ENCODE data around the gene RPS6KC1. TPM values are rescaled to one million over a fixed set of nuclear protein-coding genes. Genes with fewer than 3 reads are reported as not detected.
"Not testable (repeated sequence)": the region's sequence is repeated elsewhere in the genome, so short reads cannot be mapped to it uniquely, and the experiment has no call there.

Gene RPS6KC1
- total RNA-seq, 6 donors from 2014 or later: 8.3 to 31.4 (median 15.1) TPM

GRCh38 chr1:213032651-213033050, 18.4 kb upstream of the RPS6KC1 start:
- no peak for ATAC-seq (ENCODE audit: low FRiP score in 2 of 2)
- H3K9me3 ChIP-seq: no peaks in the 10 kb centered on the region
- H3K27ac ChIP-seq: no peak overlapping the region
- TF ChIP-seq POLR2A (IDR thresholded peaks at IDR 0.05) (no peak), EP300 (IDR thresholded peaks at IDR 0.05) (no peak), POLR2AphosphoS5 (IDR thresholded peaks at IDR 0.05) (no peak)
- TF ChIP-seq, protein P1, sequence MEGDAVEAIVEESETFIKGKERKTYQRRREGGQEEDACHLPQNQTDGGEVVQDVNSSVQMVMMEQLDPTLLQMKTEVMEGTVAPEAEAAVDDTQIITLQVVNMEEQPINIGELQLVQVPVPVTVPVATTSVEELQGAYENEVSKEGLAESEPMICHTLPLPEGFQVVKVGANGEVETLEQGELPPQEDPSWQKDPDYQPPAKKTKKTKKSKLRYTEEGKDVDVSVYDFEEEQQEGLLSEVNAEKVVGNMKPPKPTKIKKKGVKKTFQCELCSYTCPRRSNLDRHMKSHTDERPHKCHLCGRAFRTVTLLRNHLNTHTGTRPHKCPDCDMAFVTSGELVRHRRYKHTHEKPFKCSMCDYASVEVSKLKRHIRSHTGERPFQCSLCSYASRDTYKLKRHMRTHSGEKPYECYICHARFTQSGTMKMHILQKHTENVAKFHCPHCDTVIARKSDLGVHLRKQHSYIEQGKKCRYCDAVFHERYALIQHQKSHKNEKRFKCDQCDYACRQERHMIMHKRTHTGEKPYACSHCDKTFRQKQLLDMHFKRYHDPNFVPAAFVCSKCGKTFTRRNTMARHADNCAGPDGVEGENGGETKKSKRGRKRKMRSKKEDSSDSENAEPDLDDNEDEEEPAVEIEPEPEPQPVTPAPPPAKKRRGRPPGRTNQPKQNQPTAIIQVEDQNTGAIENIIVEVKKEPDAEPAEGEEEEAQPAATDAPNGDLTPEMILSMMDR (IDR thresholded peaks at IDR 0.05): no peak
- H3K36me3 ChIP-seq: no peaks in the 10 kb centered on the region
- DNase-seq: no peak
- H3K27me3 ChIP-seq: no peaks in the 10 kb centered on the region
- no peaks in the 10 kb centered on the region for H3K4me1 ChIP-seq
- H3K4me3 ChIP-seq: no peak overlapping the region

DNA sequence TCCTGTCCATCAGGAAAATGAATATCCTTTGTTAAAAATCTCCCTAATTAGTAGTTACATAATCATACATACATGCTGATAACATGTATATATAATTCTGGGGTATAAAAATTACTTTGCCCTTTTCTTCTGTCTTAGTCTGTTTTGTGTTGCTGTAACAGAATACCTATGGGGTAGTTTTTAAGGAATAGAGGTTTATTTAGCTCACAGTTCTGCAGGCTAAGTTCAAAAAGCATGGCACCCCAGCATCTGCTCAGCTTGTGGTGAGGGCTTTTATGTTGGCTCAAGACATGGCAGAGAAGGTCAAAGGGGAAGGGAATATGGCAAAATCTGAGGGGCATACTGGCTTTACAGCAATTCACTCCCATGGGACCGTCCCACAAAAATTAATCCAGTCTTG, 16.3 kb upstream of the RPS6KC1 start:
- H3K4me1 ChIP-seq: no peaks in the 10 kb centered on the region
- WGBS, 2 donors: 85 to 100% methylated on average over 1 of the region's 1 CpG
- no peak for TF ChIP-seq EP300 (IDR thresholded peaks at IDR 0.05)
- TF ChIP-seq POLR2A (IDR thresholded peaks at IDR 0.05): no peak
- TF ChIP-seq, protein P1 (IDR thresholded peaks at IDR 0.05): no peak
- no peak for TF ChIP-seq POLR2AphosphoS5 (IDR thresholded peaks at IDR 0.05)

DNA sequence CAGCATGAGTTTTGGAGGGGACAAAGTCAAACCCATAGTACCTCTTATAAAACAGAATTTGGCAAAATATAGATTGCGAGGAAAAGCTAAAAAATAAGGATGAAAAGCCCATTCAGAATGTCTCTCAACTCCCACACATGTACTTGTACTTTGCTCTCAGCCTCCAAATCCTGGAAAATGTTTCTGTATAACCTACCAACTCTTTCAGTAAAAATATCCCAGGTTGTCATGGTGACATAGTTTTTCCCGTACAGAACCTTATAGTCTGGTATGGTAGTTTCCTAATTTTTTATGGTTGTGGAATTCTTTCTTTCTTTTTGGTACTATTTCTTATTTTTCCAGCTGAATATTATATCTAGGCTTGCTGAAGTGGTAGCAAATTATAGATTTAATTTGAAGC, 15.5 kb upstream of the RPS6KC1 start:
- no peaks in the 10 kb centered on the region for H3K36me3 ChIP-seq
- ATAC-seq (ENCODE audit: low FRiP score in 2 of 2): no peak
- H3K27ac ChIP-seq: no peak overlapping the region
- 82 to 84% methylated on average over 2 of the region's 2 CpGs for WGBS, 2 donors
- H3K4me3 ChIP-seq: no peak overlapping the region
- no peaks in the 10 kb centered on the region for H3K4me1 ChIP-seq
- H3K9me3 ChIP-seq: no peaks in the 10 kb centered on the region
- TF ChIP-seq POLR2A (IDR thresholded peaks at IDR 0.05): no peak
- H3K27me3 ChIP-seq: no peaks in the 10 kb centered on the region
- no peak for DNase-seq

More for the DNA sequence above, 16.3 kb upstream of the RPS6KC1 start:
- H3K27me3 ChIP-seq: no peaks in the 10 kb centered on the region
- H3K27ac ChIP-seq: no peak overlapping the region
- ATAC-seq (ENCODE audit: low FRiP score in 2 of 2): no peak
- no peaks in the 10 kb centered on the region for H3K9me3 ChIP-seq
- DNase-seq: no peak
- H3K4me3 ChIP-seq: no peak overlapping the region
- H3K36me3 ChIP-seq: no peaks in the 10 kb centered on the region

- Histone ChIP-seq H3K27ac (no peak overlapping the region), H3K36me3 (no peaks in the 10 kb centered on the region), H3K4me1 (no peaks in the 10 kb centered on the region), H3K27me3 (no peaks in the 10 kb centered on the region), H3K9me3 (no peaks in the 10 kb centered on the region), H3K4me3 (no peak overlapping the region)
- no peak for DNase-seq
- TF ChIP-seq POLR2AphosphoS5 (IDR thresholded peaks at IDR 0.05): no peak
- no peak for TF ChIP-seq EP300 (IDR thresholded peaks at IDR 0.05)
- no peak for TF ChIP-seq POLR2A (IDR thresholded peaks at IDR 0.05)
- TF ChIP-seq, protein P1 (IDR thresholded peaks at IDR 0.05): no peak
- no peak for ATAC-seq (ENCODE audit: low FRiP score in 2 of 2)
- WGBS, 2 donors: 86 to 93% methylated on average over 1 of the region's 1 CpG
Measured at GRCh38 chr1:213041443-213041842, 9.6 kb upstream of the RPS6KC1 start.

DNA sequence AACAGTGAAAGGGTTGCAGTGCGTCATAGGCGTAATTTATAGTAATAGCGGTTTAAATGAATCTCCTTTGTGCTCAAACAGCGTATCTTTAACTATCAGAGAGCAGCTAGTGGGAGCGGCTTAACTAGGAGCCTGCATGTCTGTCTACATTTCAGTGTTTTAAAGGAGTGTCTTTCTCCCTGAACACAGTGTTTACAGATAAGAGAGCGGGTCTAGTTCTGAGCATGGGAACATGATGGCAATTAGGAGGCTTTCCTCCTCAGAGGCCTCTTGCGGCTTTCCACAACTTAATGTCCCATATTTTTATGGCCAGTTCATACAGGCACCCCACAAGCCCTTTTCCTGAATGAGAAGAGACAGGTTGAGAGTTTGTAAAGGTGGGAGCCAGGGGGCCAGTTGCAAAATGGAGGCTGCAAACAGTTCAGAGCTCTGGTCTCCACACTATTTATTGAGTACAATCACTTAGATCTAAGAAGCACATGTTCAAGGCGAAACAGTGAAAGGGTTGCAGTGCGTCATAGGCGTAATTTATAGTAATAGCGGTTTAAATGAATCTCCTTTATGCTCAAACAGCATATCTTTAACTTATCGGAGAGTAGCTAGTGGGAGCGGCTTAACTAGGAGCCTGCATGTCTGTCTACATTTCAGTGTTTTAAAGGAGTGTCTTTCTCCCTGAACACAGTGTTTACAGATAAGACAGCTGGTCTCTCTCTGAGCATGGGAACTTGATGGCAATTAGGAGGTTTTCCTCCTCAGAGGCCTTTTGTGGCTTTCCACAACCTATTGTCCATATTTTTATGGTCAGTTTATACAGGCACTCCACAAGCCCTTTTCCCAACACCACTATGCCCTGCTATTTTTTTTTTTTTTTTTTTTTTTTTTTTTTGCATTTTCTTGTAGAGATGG, 5.5 kb upstream of the RPS6KC1 start:
- not testable (repeated sequence) for H3K27ac ChIP-seq; DNase-seq; H3K4me3 ChIP-seq; H3K9me3 ChIP-seq; H3K36me3 ChIP-seq; H3K4me1 ChIP-seq; H3K27me3 ChIP-seq; ATAC-seq (ENCODE audit: low FRiP score in 2 of 2)
- WGBS, 2 donors: 86 to 87% methylated on average over 13 of the region's 13 CpGs

GRCh38 chr1:213049232-213049631, 1.8 kb upstream of the RPS6KC1 start:
- Histone ChIP-seq H3K27ac (no peak overlapping the region), H3K9me3 (no peaks in the 10 kb centered on the region), H3K4me3 (no peak overlapping the region), H3K27me3 (no peaks in the 10 kb centered on the region), H3K36me3 (no peaks in the 10 kb centered on the region), H3K4me1 (peaks cover 14 to 20% (median 19%) of the 10 kb centered on the region in 4 donors)
- no peak for TF ChIP-seq POLR2AphosphoS5 (IDR thresholded peaks at IDR 0.05)
- TF ChIP-seq POLR2A (IDR thresholded peaks at IDR 0.05): no peak
- TF ChIP-seq, protein P1 (IDR thresholded peaks at IDR 0.05): no peak
- DNase-seq (no peak), ATAC-seq (ENCODE audit: low FRiP score in 2 of 2) (no peak)
- WGBS, 2 donors: 73 to 76% methylated on average over 1 of the region's 1 CpG

Data from upper lobe of left lung (tissue), 6 donors.